SIG-M5 treated with dmso at 0.1 percent for 504 hours (cell line): Measurements from ENCODE around the gene OMA1.

Experiments
- DNase-seq: peaks from one replicate; lab custom pipeline; 2025; ENCODE audit not compliant: unreplicated experiment; lab: John Stamatoyannopoulos, UW

OMA1 gene

DNA sequence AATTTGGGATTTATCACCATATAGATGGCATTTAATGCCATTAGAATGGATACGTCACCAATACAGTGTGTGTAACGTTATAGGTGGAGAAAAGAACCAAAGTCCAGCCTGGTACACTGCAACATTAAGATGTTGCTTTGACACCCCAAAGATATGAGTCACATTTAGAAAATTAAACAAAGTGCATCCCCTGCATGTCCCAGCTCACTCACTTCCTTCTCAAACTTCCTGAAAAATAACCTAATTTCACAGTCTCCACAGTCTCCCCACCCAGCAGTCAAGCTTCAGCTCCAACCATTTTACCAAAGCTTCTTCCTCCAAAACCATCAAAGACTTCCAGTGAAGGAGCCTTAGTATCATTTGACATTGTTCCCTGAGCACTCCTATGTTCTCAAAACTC is 111.9 kb downstream of the OMA1 start:
- DNase-seq: no peak

DNA sequence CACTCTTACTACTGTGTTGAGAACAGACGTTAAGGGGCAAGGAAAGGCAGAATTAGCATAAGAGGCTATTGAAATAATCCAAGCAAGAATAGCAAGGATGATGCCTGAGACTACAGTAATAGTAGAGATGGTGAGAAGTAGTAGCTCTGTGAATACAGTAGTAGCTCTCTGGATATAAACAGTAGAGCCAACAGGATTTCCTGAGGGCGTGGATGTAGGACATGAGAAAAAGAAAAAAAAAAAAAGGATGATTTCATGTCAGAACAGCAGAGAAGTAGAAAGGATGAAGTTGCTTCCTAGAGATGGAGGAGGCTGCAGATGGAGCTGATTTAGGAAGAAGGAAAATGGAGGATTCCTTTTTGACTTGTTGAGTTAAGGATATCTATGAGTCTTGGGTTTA is 112.3 kb downstream of the OMA1 start:
- no peak for DNase-seq

DNA sequence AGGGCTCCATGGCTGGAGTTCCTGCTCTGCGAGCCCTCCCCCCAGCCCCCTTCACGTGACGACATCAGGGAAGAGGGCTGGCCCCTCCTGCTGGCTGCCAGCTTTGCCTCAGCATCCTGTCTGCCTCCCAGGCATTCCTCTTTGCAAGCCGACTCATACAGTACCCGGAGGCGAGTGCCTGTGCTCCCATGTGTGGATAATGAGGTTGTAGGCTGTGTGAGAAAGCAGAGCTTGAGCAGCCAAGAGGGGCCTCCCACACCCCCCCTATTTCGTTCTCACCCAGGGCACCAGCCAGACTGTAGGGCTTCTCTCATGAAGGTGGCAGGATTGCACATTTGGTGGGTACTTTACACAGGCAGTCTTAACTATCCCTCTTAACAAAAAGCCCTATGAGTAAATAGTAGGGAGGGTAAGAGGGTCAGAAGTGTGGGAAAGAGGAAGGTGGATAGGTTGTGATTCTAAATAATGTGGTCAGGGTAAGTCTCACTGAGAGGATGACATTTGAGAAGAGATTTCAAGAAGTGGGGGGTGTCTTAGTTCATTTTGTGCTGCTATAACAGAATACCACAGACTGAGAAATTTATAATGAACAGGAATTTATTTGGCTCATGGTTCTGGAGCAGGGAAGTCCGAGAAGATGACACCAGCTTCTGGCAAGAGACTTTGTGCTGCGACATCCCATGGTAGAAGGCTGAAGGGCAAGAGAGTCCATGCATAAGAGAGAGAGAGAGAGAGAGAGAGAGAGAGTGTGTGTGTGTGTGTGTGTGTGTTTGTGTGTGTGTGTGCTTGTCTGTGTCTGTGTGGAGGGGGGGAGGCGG is 113.5 kb downstream of the OMA1 start:
- no peak for DNase-seq

DNA sequence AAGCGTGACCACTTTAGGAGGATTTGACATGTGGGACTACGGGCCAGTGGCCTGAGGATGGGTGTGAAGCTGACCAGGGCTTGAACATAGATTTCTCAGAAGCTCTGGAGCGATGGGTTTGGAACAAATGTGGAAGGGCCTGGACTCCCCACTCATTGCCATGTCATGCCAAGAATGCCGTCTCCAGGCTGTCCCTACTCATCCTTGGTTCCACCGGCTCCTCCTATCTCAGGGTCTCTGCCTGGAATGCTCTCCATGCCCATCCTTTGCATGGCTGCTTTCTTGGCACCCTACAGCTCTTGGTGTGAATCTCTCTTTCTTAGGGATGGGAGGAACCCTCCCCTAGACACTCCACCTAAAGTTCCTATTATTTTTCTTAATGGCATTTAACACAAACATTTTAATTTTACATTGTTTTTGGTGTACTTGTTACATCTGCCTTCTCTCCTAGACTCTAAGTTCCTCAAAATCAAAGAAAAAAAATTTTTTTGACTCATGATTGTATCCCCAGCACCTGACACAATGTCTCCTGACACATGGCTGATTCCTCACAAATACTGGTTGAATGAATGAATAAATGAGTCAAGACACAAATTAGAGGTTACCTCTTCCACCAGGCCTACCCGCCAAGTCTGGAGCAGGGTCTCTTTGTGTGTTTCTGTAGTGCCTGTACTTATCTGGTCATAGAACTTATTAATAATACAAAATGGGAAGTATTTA is 114.5 kb downstream of the OMA1 start:
- DNase-seq: no peak
